Gastroesophageal sphincter (tissue), 3 donors: ENCODE measurements around the gene LGI2.

Experiments used
- CTCF ChIP-seq, 4 experiments: fragments of 200-600 bp in 2 of 4; fragments of 450-650 bp in 2 of 4; sonication (generic) in 1 of 4; IDR thresholded peaks; one replicate each; pipeline ENCODE4 v1.5.1; 2017 to 2019; ENCODE audit warnings: antibody characterized with exemption in 4 of 4, mild to moderate bottlenecking in 2 of 4, moderate library complexity in 2 of 4
- EP300 ChIP-seq: sonication (generic); formaldehyde crosslinking; IDR thresholded peaks from one replicate; pipeline ENCODE4 v1.6.1; 2017; ENCODE audit warnings: antibody characterized with exemption, mild to moderate bottlenecking
- POLR2A ChIP-seq, 2 donors: fragments of 450-650 bp; IDR thresholded peaks; one replicate each; pipeline ENCODE4 v1.6.1; 2017; ENCODE audit warnings: antibody characterized with exemption in 2 of 2, mild to moderate bottlenecking in 2 of 2, moderate library complexity in 1 of 2

GRCh38 chr4:24995346-24995919, 35.3 kb downstream of the LGI2 start:
- TF ChIP-seq POLR2A (IDR thresholded peaks at IDR 0.05): no peak
- TF ChIP-seq EP300: no peak
- TF ChIP-seq CTCF (IDR thresholded peaks at IDR 0.05): no peak
